ENCODE measurements around the gene LTA.

DNA sequence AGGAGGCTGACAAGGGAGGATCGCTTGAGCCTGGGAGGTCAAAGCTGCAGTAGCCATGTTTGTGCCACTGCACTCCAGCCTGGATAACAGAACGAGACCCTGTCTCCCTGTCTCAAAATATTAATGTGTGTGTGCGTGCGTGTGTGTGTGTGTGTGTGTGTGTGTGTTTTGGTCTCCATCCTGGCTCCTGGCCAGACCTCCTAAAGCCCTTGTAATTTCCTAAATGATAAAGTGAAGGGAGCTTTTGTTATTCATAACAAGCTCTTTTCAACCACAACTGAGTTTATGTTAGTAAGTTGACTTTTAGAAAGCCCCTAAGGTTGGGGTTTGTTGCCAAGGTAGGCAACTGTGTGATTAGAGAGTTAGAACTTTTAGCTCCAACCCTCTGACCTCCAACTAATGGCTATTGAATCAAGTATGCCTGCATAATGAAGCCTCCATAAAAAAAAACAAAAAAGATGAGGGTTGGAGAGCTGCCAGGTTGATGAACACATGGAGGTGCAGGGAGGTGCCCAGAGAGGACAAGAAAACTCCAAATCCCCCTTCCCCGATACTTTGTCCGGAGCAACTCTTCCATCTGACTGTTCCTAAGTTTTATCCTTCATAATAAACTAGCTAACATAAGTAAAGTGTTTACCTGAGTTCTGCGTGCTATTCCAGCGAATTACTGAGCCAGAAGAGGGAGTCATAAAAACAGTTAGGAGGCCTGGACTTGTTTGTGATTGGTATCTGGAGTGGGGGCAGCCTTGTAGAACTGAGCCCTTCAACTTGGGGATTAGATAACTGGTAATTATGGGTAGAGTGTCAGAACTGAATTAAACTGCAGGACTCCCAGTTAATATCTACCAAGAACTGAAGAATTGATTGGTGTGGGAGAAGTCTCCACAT, 37.7 kb downstream of the LTA start:
- TF ChIP-seq GATA3 (IDR thresholded peaks at IDR 0.05; ENCODE audit: low read depth, low read length), result no peak
- no peak for TF ChIP-seq GATA2 (IDR thresholded peaks at IDR 0.05; ENCODE audit: low read depth, low read length)
